ENCODE data around the gene SIMC1. TPM values are rescaled to one million over a fixed set of nuclear protein-coding genes. Genes with fewer than 3 reads are reported as not detected.
"Not testable (repeated sequence)": the region's sequence is repeated elsewhere in the genome, so short reads cannot be mapped to it uniquely, and the experiment has no call there.

Gene SIMC1
- total RNA-seq, 2 donors from 2014 or later: 10.4 to 21.8 TPM

DNA sequence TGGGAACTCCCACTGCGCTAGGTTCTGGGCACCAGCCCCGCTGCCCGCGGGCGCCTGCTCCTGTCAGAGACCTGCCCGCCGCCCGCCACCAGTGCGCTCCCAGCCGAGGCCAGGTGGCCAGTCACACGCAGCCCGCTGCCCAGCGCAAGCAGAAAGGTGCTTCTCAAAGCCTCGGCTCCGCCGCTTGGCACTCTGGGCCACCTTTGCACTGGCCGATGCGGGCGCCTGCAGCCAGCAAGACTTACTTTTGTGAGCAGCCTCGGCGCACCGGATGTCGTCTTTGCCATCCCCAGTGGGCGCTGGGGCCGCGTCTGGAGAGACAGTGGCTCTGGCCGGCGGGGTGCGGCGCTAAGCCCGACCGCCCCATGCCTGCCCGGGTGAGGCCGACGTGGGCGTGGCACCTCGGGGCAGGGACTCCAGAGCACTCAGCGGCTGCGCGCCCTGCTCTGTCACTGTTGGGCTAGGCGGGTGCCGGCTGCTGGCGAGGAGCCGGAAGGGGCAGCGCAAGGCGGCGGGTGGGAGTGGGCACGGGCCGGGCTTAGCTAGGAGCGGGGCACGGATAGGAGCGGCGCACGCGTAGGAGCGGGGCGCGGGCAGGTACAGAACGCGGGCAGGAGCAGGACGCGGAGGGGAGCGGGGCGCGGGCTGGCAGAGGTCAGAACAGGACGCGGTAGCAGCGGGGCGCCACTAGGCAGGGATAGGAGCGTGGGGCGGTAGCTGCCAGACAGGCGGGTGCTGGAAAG, 39.1 kb upstream of the SIMC1 start:
- WGBS, 2 donors: 2% methylated on average over 60 of the region's 72 CpGs; no CpG with 5 or more reads in 1 of the 2 donors
- ATAC-seq: peak; percentile 87
- H3K4me3 ChIP-seq: peak overlapping the region in 1 of 2 donors; percentile 15
- H3K9me3 ChIP-seq; intact Hi-C loops (cut with DNase I); H3K27me3 ChIP-seq; H3K36me3 ChIP-seq (replicated peaks in 1 of 2; ENCODE audit: insufficient read depth in 1 of 2, low read depth in 2 of 2): not testable (repeated sequence)
- H3K4me1 ChIP-seq: peaks cover 11% of the 10 kb centered on the region
- H3K27ac ChIP-seq: peak overlapping the region in 2 of 4 donors; percentile 46 to 67
- peak; percentile 30 to 65 (median 54) for DNase-seq

DNA sequence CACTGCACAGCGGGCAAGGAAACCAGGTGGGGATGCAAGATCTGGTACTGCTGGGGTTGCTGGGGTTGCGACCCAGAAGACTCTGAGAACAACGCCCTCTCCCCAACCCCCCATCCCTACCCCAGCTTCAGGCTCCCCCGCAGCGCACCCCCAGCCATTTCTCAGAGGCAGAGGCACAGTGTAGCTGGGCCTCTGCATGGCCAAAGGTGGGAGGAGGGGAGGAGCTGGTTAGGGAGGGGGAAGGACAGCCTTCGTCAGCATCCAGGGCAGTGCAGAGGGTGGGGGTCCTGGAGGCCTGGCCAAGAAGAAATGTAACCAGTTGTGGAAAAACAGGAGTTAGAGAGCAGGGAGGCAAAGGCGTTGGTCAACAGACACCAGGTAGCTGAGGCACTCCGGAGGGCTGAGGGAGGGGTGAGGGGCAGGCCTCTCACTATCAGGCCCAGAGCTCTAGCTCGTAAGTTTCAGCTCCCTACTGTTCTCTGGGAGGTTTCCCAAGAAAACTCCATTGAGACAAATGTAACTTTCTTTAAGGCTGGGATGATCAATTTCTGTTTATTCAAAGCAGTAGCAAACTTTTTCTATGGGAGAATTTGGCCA, 38.3 kb upstream of the SIMC1 start:
- H3K27ac ChIP-seq; ATAC-seq; H3K27me3 ChIP-seq; H3K4me1 ChIP-seq; H3K4me3 ChIP-seq; H3K9me3 ChIP-seq; DNase-seq; H3K36me3 ChIP-seq (replicated peaks in 1 of 2; ENCODE audit: insufficient read depth in 1 of 2, low read depth in 2 of 2); intact Hi-C loops (cut with DNase I): not testable (repeated sequence)
- whole genome bisulfite sequencing, 2 donors: 18 to 61% methylated on average over 4 to 6 of the region's 9 CpGs

DNA sequence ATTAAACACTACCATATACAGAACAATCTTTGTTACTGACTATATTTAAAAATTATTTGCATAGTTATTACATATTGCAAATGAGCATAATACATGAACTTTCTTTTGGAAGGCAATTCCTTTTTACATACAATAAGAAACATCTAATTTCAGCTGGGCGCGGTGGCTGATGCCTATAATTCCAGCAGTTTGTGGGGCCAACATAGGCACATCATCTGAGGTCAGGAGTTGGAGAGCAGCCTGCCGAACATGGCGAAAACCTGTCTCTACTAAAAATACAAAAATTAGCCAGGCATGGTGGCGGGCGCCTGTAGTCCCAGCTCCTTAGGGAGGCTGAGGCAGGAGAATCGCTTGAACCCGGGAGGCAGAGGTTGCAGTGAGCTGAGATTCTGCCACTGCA, 36.4 kb upstream of the SIMC1 start:
- no peak for TF ChIP-seq POLR2A (IDR thresholded peaks at IDR 0.05)
- TF ChIP-seq, protein P1, sequence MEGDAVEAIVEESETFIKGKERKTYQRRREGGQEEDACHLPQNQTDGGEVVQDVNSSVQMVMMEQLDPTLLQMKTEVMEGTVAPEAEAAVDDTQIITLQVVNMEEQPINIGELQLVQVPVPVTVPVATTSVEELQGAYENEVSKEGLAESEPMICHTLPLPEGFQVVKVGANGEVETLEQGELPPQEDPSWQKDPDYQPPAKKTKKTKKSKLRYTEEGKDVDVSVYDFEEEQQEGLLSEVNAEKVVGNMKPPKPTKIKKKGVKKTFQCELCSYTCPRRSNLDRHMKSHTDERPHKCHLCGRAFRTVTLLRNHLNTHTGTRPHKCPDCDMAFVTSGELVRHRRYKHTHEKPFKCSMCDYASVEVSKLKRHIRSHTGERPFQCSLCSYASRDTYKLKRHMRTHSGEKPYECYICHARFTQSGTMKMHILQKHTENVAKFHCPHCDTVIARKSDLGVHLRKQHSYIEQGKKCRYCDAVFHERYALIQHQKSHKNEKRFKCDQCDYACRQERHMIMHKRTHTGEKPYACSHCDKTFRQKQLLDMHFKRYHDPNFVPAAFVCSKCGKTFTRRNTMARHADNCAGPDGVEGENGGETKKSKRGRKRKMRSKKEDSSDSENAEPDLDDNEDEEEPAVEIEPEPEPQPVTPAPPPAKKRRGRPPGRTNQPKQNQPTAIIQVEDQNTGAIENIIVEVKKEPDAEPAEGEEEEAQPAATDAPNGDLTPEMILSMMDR (IDR thresholded peaks at IDR 0.05): no peak
- intact Hi-C loops (cut with DNase I): no loop called here
- no peak overlapping the region for H3K4me3 ChIP-seq
- no peak for DNase-seq
- no peaks in the 10 kb centered on the region for H3K9me3 ChIP-seq
- no peaks in the 10 kb centered on the region for H3K27me3 ChIP-seq
- WGBS, 2 donors: 85 to 94% methylated on average over 8 of the region's 8 CpGs
- no peaks in the 10 kb centered on the region for H3K36me3 ChIP-seq (replicated peaks in 1 of 2; ENCODE audit: insufficient read depth in 1 of 2, low read depth in 2 of 2)
- peaks cover 9% of the 10 kb centered on the region for H3K4me1 ChIP-seq
- no peak for ATAC-seq
- H3K27ac ChIP-seq: no peak overlapping the region

DNA sequence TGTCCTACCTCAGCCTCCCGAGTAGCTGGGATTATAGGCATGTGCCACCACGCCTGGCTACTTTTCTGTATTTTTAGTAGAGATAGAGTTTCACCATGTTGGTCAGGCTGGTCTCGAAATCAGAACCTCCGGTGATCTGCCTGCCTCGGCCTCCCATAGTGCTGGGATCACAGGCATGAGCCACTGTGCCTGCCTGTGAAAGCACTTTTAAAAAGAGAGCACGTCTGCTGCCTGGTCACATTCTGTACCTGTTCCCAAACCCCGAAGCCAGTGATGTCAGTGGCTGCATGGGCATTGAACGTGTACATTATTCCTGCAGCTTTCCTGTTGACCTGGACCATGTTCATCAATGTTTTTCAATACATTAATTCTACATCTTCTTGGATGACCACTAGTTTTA, 35.1 kb upstream of the SIMC1 start:
- no peak for DNase-seq
- no peak overlapping the region for H3K4me3 ChIP-seq
- WGBS, 2 donors: 59 to 70% methylated on average over 4 to 8 of the region's 8 CpGs
- intact Hi-C loops (cut with DNase I): no loop called here
- H3K36me3 ChIP-seq (replicated peaks in 1 of 2; ENCODE audit: insufficient read depth in 1 of 2, low read depth in 2 of 2): no peaks in the 10 kb centered on the region
- no peaks in the 10 kb centered on the region for H3K27me3 ChIP-seq
- peaks cover 9% of the 10 kb centered on the region for H3K4me1 ChIP-seq
- TF ChIP-seq, protein P1 (IDR thresholded peaks at IDR 0.05): no peak
- TF ChIP-seq POLR2A (IDR thresholded peaks at IDR 0.05): no peak
- no peak overlapping the region for H3K27ac ChIP-seq
- no peak for ATAC-seq
- H3K9me3 ChIP-seq: no peaks in the 10 kb centered on the region

DNA sequence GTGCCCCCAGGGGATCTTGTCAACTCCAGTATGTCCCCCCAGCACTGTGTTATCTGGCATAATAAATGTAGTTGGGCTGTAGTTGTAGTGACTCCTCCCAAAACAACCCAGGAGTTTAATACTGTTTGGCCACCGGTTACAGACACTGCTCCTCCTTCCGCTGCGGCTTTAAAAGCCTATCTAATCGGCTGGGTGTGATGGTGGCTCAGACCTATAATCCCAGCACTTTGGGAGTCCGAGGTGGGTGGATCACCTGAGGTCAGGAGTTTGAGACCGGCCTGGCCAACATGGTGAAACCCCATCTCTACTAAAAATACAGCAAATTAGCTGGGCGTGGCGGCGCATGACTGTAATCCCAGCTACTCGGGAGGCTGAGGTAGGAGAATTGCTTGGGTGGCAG, 34.7 kb upstream of the SIMC1 start:
- H3K4me1 ChIP-seq; ATAC-seq; H3K36me3 ChIP-seq (replicated peaks in 1 of 2; ENCODE audit: insufficient read depth in 1 of 2, low read depth in 2 of 2); H3K4me3 ChIP-seq; DNase-seq; H3K27me3 ChIP-seq; intact Hi-C loops (cut with DNase I); H3K9me3 ChIP-seq; H3K27ac ChIP-seq: not testable (repeated sequence)
- WGBS, 2 donors: 73 to 78% methylated on average over 10 of the region's 10 CpGs

DNA sequence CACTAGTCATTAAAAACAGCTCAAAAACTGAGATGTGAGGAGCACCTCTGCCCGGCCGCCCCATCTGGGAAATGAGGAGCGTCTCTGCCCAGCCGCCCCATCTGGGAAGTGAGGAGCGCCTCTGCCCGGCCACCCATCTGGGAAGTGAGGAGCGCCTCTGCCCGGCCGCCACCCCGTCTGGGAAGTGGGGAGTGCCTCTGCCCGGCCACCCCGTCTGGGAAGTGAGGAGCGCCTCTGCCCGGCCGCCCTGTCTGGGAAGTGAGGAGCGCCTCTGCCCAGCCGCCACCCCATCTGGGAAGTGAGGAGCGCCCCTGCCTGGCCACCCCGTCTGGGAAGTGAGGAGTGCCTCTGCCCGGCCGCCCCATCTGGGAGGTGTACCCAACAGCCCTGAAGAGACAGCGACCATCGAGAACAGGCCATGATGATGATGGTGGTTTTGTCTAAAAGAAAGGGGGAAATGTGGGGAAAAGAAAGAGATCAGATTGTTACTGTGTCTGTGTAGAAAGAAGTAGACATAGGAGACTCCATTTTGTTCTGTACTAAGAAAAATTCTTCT, 23.7 kb upstream of the SIMC1 start:
- WGBS, 2 donors: 73 to 86% methylated on average over 7 to 23 of the region's 23 CpGs

More for the DNA sequence above, 23.7 kb upstream of the SIMC1 start:
- H3K27me3 ChIP-seq; H3K4me1 ChIP-seq; H3K9me3 ChIP-seq; H3K27ac ChIP-seq; DNase-seq; H3K4me3 ChIP-seq; H3K36me3 ChIP-seq (replicated peaks in 1 of 2; ENCODE audit: insufficient read depth in 1 of 2, low read depth in 2 of 2); ATAC-seq; intact Hi-C loops (cut with DNase I): not testable (repeated sequence)
